WI38 (cell line): ENCODE data around the gene SHISAL1.

Source experiments
- H3K4me3 ChIP-seq: 2 replicates; pipeline ENCODE4 v1.5.1; 2011; ENCODE audit warnings: low read depth, mild to moderate bottlenecking, control low read depth, low read length
- TF ChIP-seq, protein P1 (sequence below): IDR thresholded peaks from 2 replicates; pipeline ENCODE4 v1.5.1; 2012; ENCODE audit warnings: low read depth, mild to moderate bottlenecking, control low read depth, low read length

Gene SHISAL1

DNA sequence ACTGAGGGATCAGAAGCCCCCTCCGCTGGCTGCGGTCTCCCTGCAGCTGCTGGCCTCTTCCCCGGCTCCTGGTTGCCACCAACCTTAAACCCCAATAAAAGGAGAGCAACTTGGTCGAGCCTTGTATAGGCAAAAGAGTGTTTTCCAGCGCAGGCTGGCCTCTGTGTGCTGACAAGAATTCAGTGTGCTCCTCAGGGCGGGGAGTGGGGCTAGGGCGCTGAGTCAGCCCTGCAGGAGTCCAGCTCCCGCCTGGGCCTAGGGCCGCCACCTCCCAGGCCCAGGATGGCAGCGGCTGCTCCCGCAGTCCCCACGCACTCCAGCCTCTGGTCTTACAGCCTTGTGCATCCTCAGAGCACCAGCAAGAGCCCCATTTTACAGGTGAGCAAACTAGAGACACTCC is at the start of gene SHISAL1:
Gene SHISAL1, minus strand, starts transcription at position 186 of the 400 bp plus-strand sequence. CDS start 12,006 bp downstream, outside the sequence.
- H3K4me3 ChIP-seq, result no peak within 1 kb of the TSS
- TF ChIP-seq, protein P1, sequence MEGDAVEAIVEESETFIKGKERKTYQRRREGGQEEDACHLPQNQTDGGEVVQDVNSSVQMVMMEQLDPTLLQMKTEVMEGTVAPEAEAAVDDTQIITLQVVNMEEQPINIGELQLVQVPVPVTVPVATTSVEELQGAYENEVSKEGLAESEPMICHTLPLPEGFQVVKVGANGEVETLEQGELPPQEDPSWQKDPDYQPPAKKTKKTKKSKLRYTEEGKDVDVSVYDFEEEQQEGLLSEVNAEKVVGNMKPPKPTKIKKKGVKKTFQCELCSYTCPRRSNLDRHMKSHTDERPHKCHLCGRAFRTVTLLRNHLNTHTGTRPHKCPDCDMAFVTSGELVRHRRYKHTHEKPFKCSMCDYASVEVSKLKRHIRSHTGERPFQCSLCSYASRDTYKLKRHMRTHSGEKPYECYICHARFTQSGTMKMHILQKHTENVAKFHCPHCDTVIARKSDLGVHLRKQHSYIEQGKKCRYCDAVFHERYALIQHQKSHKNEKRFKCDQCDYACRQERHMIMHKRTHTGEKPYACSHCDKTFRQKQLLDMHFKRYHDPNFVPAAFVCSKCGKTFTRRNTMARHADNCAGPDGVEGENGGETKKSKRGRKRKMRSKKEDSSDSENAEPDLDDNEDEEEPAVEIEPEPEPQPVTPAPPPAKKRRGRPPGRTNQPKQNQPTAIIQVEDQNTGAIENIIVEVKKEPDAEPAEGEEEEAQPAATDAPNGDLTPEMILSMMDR, result no peak

DNA sequence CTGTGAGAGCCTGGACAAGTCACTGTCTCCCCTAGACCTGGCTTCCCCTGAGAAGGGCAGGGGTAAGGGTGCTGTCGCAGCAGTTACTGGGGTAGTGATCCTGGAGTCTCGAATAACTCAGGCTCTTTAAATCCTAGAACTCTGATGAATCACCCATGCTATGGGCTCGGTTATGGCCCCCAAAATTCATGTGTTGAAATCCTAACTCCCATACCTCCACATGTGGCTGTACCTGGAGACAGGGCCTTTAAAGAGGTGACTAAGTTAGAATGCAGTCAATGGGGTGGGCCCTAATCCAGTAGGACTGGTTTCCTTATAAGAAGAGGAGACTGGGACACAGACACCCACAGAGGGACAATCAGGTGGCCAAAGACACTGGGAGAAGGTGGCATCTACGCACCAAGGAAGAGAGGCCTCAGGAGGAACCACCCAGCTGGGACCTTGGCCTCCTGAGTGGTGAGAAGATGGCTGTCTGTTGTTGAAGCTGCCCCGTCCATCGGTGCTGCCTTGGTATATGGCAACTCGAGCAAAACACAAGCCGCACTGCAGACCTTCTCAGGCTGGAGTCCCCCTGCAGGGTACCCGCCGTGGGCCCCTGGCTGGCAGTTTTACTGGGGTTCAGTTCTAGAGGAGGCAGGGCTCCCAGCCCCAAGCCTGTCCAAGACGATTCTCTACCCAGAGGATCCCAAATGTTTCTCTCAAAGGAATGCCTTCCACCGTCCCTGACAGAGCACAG is 48.8 kb upstream of the SHISAL1 start:
- H3K4me3 ChIP-seq, result no peak overlapping the region
- TF ChIP-seq, protein P1, result no peak

DNA sequence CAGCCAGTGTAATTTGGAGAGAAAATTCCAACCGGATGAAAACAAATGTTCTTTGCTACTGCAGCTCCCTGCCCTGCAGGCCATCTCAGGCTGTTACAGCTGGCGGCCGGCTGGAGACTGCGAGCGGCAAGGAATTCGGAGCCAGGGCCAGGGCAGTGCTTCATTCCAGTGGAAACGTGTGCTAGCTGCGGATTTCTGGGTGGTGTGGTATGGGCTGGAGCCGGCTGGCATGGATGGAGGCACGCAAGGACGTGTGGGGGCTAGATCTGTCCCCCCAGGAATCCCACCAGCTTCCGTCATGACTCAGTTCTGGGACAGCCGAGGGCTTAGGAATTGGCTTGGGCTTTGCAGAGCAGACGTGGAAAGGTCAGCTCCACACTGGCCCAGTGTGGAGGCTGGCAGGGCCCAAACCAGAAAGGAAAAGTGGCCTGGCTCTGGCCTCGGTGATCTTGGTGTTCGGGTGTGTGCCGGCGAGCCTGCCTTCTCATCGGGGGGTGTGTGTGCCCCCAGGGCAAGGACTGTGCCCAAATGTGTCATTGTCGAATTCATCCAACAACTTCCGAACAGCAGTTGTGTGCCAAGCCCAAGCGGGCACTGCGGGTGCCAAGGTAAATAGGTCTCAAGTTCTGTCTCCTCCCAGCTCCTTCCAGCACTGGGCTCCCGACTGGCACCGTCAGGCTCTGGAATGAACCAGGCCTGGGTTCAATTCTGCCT is 48.1 kb upstream of the SHISAL1 start:
- TF ChIP-seq, protein P1, result peak; percentile 51; the same call in 1 of the 2 replicates
- no peak overlapping the region for H3K4me3 ChIP-seq

DNA sequence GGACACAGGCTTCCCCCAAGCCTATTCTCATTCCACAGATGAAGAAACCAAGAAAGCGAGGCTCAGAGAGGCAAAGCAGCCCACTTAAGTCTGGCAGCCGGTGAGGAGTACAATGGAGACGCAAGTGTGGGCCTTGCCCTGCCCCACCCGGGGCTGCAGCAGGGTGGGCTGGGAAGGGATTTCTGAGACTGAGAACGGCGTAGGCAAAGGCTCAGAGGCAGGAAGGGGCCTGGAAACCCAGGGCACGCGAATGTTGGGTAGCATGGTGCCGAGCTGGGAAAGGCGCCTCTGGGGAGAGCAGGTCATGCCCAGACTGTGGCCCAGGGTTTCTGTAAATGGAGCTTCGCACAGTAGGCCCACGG is 47.5 kb upstream of the SHISAL1 start:
- no peak overlapping the region for H3K4me3 ChIP-seq
- TF ChIP-seq, protein P1, result no peak

DNA sequence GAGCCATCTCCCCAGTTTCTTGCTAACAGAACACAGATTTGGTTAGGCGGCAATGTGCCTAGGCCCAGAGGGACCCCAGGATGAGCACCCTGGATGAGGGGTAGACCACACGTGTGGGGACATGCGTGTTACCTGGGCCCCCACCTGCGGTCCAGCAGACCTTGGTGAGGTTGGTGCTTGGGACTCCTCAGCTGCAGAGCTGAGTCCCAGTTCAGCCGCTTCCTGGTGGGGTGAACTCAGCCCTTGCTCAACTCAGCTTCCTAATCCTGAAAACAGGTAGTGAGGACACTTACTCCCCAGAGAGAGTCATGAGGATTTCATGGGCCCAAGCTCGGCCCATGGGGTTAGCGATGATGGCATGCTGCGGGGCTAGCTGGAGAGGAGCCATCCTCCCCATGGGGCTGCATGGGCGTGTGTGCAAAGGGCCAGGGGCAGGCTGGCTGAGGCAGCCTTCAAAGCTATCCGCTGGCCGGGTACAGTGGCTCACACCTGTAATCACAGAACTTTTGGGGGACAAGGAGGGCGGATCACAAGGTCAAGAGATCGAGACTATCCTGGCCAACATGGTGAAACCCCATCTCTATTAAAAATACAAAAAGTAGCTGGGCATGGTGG is 46.9 kb upstream of the SHISAL1 start:
- TF ChIP-seq, protein P1, result no peak
- no peak overlapping the region for H3K4me3 ChIP-seq

DNA sequence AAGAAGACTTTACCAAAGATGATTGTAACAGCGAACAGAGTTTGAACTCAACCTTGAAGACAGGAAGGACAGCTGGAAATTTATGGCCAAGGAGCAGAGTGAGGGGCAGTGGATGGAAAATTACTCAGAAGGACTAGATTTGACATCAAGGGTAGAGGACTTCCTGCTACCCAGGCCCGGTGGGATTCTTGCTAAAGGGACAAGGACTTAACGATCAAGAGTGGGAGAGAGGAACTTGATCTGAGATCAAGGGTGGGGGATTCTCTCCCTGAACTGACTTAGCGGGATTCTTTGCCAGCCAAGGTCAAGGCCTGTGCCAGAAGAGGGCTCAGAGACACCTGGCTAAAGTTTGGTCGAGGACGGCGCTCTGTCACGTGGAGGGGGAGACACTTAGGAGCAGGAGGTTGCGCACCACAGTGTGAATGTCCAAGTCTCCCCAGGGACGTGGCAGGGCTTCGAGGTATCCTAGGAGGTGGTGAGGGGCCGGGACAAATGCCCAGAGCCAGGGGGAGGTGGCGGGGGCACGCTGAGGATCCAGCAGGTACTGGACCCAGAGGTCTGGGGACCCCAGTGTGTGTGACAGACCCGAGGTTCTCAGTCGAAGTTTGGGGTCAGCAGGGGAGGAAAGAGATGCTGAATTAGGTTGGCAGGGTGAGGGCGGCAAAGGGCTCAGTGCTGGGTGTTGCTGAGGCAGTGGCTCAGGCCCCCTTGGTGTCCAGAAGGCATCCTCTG is 46.1 kb upstream of the SHISAL1 start:
- no peak overlapping the region for H3K4me3 ChIP-seq
- TF ChIP-seq, protein P1, result no peak
